ENCODE results near the gene CD38.

CD38 gene

DNA sequence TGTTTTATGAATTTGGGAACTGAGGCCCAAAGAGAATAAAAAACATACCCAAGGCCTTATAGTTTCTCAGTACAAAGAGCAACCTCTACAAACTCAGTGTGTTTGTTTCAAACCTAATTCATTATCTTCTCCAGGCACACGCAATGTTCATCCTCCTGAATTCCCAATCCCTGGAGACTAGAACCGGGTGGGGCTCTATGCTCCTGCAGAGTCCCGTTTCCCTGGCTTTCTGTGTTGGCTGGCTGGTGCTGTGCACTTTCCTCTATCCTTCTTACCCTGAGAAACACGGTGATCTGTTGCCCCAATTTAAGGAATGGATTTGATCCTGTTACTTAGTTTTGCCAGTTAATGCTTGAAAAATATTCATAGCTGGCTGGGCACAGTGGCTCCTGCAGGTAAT is 96.5 kb downstream of the CD38 start:
- DNase-seq = no peak
- no peak overlapping the region for H3K27ac ChIP-seq
- H3K27me3 ChIP-seq (replicated peaks) = no peaks in the 10 kb centered on the region
- no peaks in the 10 kb centered on the region for H3K36me3 ChIP-seq (replicated peaks)
- TF ChIP-seq, protein P1, sequence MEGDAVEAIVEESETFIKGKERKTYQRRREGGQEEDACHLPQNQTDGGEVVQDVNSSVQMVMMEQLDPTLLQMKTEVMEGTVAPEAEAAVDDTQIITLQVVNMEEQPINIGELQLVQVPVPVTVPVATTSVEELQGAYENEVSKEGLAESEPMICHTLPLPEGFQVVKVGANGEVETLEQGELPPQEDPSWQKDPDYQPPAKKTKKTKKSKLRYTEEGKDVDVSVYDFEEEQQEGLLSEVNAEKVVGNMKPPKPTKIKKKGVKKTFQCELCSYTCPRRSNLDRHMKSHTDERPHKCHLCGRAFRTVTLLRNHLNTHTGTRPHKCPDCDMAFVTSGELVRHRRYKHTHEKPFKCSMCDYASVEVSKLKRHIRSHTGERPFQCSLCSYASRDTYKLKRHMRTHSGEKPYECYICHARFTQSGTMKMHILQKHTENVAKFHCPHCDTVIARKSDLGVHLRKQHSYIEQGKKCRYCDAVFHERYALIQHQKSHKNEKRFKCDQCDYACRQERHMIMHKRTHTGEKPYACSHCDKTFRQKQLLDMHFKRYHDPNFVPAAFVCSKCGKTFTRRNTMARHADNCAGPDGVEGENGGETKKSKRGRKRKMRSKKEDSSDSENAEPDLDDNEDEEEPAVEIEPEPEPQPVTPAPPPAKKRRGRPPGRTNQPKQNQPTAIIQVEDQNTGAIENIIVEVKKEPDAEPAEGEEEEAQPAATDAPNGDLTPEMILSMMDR (IDR thresholded peaks at IDR 0.05; ENCODE audit: low read depth, low read length, missing control alignments) = no peak
- in situ Hi-C loops (cut with HindIII; ENCODE audit: low pct_ligation_motif_present, low sequenced_read_pairs) = no loop called here
- no peak overlapping the region for H3K4me3 ChIP-seq (ENCODE audit: low read depth, low read length)

DNA sequence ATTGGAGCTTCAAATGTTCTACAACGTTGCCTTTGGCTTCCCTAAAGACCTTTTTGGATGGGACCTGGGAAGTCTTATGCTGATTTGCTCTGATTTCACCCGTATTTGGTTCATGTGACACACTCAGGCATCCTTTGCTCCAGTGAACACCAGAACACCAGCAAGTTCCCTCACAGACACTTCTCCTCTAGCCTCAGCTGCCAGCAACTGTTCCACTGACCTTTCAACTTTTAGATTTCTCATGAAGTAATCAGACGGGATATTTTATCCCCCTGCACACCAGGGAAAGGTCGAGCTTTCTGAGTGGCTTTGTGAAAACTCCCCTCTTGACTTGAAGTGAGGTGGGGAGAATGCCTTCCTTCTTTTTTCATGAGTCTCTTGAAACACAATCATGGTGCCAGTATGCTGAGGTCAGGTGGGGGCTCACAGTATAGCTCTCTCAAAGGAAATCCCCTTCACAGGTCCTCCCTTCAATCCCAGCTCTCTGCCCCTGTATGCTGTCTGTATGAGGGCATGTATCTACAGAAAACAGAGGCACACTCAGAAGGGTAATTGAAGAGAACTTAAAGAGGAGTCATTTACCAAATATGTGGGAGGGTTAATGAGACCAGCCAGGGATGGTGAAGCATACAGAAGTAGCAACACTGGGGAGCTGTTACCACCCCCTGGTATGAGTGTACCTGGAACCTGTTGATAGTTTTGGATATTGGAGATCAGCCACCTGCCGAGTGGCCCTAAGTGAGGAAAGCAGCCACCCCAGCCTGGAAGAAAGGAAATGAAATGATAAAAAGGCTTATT is 97.7 kb downstream of the CD38 start:
- DNase-seq = no peak
- Histone ChIP-seq H3K27me3 (replicated peaks) (no peaks in the 10 kb centered on the region), H3K27ac (no peak overlapping the region), H3K4me3 (ENCODE audit: low read depth, low read length) (no peak overlapping the region), H3K36me3 (replicated peaks) (no peaks in the 10 kb centered on the region)
- in situ Hi-C loops (cut with HindIII; ENCODE audit: low pct_ligation_motif_present, low sequenced_read_pairs) = no loop called here
- TF ChIP-seq, protein P1 (IDR thresholded peaks at IDR 0.05; ENCODE audit: low read depth, low read length, missing control alignments) = no peak

DNA sequence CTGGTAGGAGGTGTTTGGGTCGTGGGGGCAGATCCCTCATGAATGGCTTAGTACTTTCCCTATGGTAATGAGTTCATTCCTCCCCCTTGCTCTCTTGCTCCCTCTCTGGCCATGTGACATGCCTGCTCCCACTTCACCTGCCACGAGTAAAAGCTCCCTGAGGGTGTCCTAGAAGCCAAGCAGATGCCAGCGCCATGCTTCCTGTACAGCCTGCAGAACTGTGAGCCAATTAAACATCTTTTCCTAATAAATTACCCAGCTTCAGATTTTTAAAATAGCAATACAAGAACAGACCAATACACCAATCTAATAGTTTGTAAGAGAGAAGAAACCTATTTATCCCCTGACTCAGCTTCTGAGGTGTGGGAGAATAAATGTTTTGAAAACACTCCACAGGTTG is 99.9 kb downstream of the CD38 start:
- in situ Hi-C loops (cut with HindIII; ENCODE audit: low pct_ligation_motif_present, low sequenced_read_pairs) = no loop called here
- TF ChIP-seq, protein P1 (IDR thresholded peaks at IDR 0.05; ENCODE audit: low read depth, low read length, missing control alignments) = peak; percentile 16
- Histone ChIP-seq H3K4me3 (ENCODE audit: low read depth, low read length) (no peak overlapping the region), H3K27ac (no peak overlapping the region), H3K27me3 (replicated peaks) (no peaks in the 10 kb centered on the region), H3K36me3 (replicated peaks) (no peaks in the 10 kb centered on the region)
- DNase-seq = no peak

DNA sequence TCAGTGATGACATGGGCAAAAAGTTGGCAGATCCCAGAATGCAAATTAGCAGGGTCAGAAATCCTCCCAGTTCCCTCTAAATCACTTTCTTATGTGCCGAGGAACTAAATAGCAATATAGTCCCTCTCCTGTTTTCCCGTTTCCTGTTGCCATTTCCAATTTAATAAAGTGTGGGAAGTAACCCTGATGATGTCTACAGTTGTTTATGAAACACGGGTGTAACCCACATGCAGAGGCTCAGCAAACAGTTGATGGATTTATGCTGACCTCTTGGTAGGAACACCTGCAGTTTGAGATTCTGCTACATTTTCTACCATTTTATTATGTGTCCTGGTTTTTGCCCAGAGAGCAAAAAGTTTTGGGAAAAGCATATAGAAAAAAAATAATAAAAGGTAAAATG is 103.7 kb downstream of the CD38 start:
- in situ Hi-C loops (cut with HindIII; ENCODE audit: low pct_ligation_motif_present, low sequenced_read_pairs) = no loop called here
- H3K4me3 ChIP-seq (ENCODE audit: low read depth, low read length) = no peak overlapping the region
- TF ChIP-seq, protein P1 (IDR thresholded peaks at IDR 0.05; ENCODE audit: low read depth, low read length, missing control alignments) = no peak
- no peaks in the 10 kb centered on the region for H3K36me3 ChIP-seq (replicated peaks)
- no peaks in the 10 kb centered on the region for H3K27me3 ChIP-seq (replicated peaks)
- H3K27ac ChIP-seq = no peak overlapping the region
- no peak for DNase-seq

DNA sequence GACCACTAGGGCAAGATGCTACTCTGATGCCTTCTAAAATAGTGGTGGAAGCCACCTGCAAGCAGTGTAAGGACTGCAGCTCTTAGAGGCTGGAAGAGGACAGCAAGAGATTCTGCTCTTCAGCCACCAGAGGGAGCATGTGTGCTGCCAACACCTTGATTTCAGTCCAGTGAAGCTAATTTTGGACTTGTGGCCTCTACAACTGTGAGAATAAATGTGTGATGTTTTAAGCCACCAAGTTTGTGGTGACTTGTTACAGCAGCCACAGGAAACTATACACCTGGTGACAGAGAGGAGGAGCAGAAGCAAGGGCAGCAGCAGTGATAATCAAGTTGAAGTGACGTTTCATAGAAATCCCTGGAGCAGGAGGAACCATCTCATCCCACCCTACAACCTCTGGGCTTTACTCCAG is 104.6 kb downstream of the CD38 start:
- in situ Hi-C loops (cut with HindIII; ENCODE audit: low pct_ligation_motif_present, low sequenced_read_pairs) = no loop called here
- Histone ChIP-seq H3K4me3 (ENCODE audit: low read depth, low read length) (no peak overlapping the region), H3K27ac (no peak overlapping the region), H3K27me3 (replicated peaks) (no peaks in the 10 kb centered on the region), H3K36me3 (replicated peaks) (no peaks in the 10 kb centered on the region)
- TF ChIP-seq, protein P1 (IDR thresholded peaks at IDR 0.05; ENCODE audit: low read depth, low read length, missing control alignments) = peak; percentile 95
- DNase-seq = peak; percentile 41

All from brain microvascular endothelial cell (primary cell).